Skeletal muscle cell (primary cell): ENCODE data around the gene ARHGEF3.
A peak's percentile ranks its signal among the peaks of the same experiment; 100 is the strongest.
"Not testable (repeated sequence)": the region's sequence is repeated elsewhere in the genome, so short reads cannot be mapped to it uniquely, and the experiment has no call there.

Experiments
- DNase-seq: peaks from one replicate; pipeline ENCODE4 v3.0.0-alpha.2; 2010; ENCODE audit warnings: low read depth
- H3K4me3 ChIP-seq: 2 replicates; pipeline ENCODE4 v1.5.1; 2011; ENCODE audit warnings: low read depth, mild to moderate bottlenecking, control low read depth, low read length, moderate library complexity

The ARHGEF3 gene

DNA sequence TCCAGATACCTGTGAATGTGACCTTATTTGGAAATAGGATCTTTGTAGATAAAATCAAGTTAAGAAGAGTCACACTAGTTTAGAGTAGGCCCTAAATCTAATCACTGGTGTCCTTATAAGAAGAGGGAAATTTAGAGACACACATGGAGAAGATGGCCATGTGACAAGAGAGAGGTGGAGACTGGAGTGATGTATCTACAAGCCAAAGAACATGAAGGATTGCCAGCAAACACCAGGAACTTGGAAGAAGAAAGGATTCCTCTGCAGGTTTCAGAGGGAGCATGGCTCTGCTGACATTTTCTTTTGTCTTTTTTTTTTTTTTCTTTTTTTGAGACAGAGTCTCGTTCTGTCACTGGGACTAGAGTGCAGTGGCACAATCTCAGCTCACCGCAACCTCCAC, 20.8 kb downstream of the ARHGEF3 start:
- no peak overlapping the region for H3K4me3 ChIP-seq
- DNase-seq, result no peak

DNA sequence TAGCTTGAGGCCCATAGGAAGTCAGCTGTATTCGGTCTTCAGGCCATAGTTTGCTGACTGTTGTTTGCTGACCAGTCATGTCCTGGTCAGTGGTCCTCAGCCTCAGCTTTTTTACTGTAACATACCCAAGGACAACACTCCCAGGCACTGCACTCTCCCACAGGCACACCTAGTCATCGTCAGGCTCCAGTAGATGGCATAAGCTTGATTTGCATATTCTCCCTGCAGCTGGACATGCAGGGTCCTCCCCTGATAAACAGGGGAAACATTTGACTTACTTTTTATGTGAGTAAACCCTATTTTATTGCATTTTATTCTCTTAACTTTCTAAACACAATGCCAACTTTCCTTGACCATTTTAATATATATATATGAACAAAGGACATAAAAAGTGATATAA, 22.9 kb downstream of the ARHGEF3 start:
- H3K4me3 ChIP-seq, result no peak overlapping the region
- DNase-seq, result no peak

DNA sequence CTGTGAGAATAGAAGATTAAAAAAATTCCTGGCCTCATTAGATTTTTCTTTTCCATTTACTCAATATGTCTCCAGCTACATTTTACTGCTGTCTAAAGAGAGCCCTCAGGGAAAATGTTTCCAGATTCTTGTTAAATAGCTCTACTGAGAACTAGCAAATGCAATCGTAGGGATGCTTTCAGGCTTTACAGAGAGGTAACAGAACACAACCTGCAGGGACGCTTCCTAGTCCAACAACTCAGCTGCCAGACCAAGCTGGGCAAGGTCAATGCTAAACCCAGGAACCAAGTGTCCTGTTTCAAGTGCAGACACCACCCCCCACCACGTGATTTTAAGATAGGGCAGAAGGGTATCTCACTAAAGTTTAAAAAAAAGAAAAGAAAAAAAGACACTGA, 25.2 kb downstream of the ARHGEF3 start:
- no peak for DNase-seq
- no peak overlapping the region for H3K4me3 ChIP-seq

DNA sequence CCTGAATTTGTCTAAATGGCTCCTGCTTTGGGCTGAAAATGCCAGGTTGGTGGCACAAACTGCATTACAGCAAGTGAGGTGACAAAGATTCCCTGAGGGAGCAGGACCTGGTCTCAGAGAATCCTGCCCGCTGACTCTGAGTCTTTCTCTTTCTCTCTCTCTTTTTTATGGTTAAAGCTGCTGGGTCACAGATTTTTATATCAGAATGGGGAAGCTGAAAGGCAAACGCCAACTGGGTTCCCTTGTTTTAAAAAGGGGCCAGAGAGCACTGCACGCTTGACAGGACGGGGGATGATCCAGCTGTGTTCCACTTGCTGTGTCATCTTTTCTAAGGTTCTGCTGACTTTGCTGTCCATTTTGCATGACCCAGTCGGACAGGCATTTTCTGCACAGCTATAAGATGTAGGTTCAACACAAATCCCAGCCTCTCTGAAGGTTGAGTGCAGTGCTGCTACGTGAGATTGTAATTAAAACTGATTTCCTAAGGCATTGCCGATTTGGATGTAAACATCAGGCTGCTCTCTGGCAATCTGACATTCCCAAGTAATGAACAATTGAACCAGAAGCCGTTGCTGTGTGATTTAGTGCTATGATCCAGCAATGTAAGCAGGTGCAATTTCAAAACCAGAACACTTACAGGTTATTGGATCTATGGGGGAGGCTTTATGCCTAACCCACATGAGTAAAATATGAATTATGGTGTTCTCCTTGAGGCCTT, 25.8 kb downstream of the ARHGEF3 start:
- DNase-seq, result no peak
- no peak overlapping the region for H3K4me3 ChIP-seq

GRCh38 chr3:56775445-56775837, 26.3 kb downstream of the ARHGEF3 start:
- no peak overlapping the region for H3K4me3 ChIP-seq
- DNase-seq, result no peak

- no peak for DNase-seq
- no peak overlapping the region for H3K4me3 ChIP-seq
Measured at GRCh38 chr3:56773986-56774385, 27.8 kb downstream of the ARHGEF3 start.

- no peak overlapping the region for H3K4me3 ChIP-seq
- no peak for DNase-seq
Measured at GRCh38 chr3:56772952-56773938, 28.5 kb downstream of the ARHGEF3 start.

- no peak for DNase-seq
- H3K4me3 ChIP-seq, result no peak overlapping the region
Measured at GRCh38 chr3:56771376-56771775, 30.4 kb downstream of the ARHGEF3 start.

- no peak overlapping the region for H3K4me3 ChIP-seq
- no peak for DNase-seq
Measured at GRCh38 chr3:56769116-56769707, 32.5 kb downstream of the ARHGEF3 start.

- H3K4me3 ChIP-seq, result no peak overlapping the region
- no peak for DNase-seq
Measured at GRCh38 chr3:56764904-56765547, 36.7 kb downstream of the ARHGEF3 start.

DNA sequence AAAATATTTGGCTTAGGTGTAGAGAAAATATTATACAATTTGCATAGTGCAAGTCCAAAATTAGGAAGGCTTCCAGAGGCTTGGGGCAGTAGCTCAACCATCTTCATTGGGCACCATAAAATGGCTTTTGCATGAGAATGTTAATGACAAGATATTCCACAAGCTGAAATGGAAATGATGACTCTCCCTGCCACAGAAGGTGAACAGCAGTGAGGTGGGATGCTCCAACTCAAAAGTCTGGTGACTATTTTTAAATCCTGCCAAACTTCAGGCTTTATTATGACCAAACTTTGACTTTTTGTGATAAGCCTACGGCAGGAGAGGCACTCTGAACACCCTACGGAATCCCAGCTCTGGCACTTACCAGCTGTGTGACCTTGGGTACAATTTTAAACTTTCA, 37.6 kb downstream of the ARHGEF3 start:
- DNase-seq, result no peak

GRCh38 chr3:56763233-56763632, 38.5 kb downstream of the ARHGEF3 start:
- H3K4me3 ChIP-seq, result no peak overlapping the region
- no peak for DNase-seq

More for the DNA sequence above, 37.6 kb downstream of the ARHGEF3 start:
- no peak overlapping the region for H3K4me3 ChIP-seq

- H3K4me3 ChIP-seq, result no peak overlapping the region
- DNase-seq, result no peak
Measured at GRCh38 chr3:56762718-56763117, 39.0 kb downstream of the ARHGEF3 start.

GRCh38 chr3:56761887-56762651, 39.7 kb downstream of the ARHGEF3 start:
- H3K4me3 ChIP-seq, result no peak overlapping the region
- no peak for DNase-seq

GRCh38 chr3:56761023-56761422, 40.7 kb downstream of the ARHGEF3 start:
- H3K4me3 ChIP-seq, result no peak overlapping the region
- no peak for DNase-seq

GRCh38 chr3:56759532-56759931, 42.2 kb downstream of the ARHGEF3 start:
- no peak overlapping the region for H3K4me3 ChIP-seq
- no peak for DNase-seq

DNA sequence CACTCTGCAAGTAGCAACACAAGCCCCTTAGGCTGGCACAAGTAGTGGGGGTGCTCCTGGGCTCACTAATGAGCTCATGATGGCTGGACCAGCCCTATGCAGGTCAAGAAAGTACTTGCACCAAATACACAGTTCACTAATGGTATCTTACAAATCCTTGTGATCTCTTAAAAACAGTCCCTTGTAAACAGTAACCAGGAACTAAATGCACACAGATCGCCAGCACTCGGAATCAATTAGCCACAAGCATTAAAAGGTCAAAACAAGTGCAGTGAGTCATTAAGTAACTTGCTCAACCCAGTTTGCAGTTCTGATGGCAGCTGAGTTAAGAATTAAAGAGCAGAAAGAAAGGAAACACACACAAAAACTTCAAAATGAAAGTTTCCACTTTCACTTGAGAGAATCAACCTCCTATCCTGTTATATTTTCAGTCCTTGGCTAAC, 43.2 kb downstream of the ARHGEF3 start:
- no peak overlapping the region for H3K4me3 ChIP-seq
- DNase-seq, result peak; percentile 56

GRCh38 chr3:56758042-56758441, 43.7 kb downstream of the ARHGEF3 start:
- DNase-seq, H3K4me3 ChIP-seq: not testable (repeated sequence)
